C4-2B (cell line): ENCODE data around the gene LRMDA.

Experiments used
- H3K27ac ChIP-seq: fragments of 450-650 bp; 2 replicates; pipeline ENCODE4 v1.5.1; 2017
- ZFX ChIP-seq: fragments of 450-650 bp; IDR thresholded peaks from 2 replicates; pipeline ENCODE4 v1.6.1; 2017
- TF ChIP-seq, protein P1 (sequence below): fragments of 450-650 bp; conservative IDR thresholded peaks from 2 replicates; pipeline ENCODE4 v1.5.1; 2017; ENCODE audit warnings: mild to moderate bottlenecking

LRMDA gene

DNA sequence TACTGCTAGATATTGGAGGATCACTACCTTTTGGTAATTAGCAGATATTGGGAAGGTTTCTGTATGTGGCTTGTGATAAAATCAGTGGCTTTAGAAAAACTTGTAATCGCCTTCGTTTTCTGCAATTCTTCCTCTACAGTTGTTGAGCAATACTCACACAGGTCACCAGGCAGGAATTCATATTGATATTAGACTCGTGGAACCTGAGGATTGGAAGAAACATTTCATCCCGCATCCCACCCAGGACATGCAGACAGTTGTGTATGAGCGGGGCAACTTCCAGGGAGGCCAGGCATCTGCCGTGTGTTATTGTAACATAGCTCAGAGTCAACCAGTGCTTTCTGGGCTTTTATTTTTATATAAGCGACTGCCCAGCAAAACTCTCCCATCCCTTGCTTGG, 821.3 kb downstream of the LRMDA start:
- TF ChIP-seq, protein P1, sequence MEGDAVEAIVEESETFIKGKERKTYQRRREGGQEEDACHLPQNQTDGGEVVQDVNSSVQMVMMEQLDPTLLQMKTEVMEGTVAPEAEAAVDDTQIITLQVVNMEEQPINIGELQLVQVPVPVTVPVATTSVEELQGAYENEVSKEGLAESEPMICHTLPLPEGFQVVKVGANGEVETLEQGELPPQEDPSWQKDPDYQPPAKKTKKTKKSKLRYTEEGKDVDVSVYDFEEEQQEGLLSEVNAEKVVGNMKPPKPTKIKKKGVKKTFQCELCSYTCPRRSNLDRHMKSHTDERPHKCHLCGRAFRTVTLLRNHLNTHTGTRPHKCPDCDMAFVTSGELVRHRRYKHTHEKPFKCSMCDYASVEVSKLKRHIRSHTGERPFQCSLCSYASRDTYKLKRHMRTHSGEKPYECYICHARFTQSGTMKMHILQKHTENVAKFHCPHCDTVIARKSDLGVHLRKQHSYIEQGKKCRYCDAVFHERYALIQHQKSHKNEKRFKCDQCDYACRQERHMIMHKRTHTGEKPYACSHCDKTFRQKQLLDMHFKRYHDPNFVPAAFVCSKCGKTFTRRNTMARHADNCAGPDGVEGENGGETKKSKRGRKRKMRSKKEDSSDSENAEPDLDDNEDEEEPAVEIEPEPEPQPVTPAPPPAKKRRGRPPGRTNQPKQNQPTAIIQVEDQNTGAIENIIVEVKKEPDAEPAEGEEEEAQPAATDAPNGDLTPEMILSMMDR: no peak
- TF ChIP-seq ZFX: no peak
- H3K27ac ChIP-seq: no peak overlapping the region

DNA sequence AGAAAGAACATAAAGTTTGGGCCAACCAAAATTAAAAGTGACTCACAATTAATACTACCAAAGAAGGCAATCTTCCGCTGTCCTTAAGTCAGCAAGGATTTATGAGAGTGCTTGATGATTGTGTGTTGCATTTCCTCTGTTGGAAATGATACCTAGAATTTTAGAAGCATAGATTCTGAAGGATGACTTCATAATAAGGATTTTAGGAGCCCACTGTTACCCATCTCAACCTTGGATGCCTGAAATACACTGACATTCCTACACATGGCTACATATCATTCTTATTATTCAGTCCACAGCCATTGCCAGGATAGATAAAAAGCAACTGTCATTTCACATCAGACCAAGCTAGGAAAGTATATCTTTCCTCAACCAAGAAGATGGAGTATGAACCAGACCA, 823.8 kb downstream of the LRMDA start:
- no peak overlapping the region for H3K27ac ChIP-seq
- TF ChIP-seq, protein P1: no peak
- no peak for TF ChIP-seq ZFX

DNA sequence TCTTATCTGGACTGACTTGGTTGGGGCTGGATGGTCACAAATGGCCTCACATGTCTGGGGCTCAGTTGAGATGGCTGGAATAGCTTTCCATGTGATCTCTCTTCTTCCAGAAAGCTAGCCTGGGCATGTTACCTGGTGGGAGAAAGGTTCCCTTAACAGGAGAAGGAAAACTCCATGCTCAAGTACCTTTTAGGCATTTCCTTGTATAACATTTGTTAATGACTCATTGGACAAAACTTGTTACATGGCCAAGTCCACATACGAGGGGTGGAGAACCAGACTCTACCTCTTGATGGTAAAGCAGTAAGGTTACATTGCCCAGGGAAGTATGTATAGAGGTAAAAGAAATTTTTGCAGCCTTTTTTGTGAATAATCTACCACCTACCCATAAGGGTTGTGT, 826.4 kb downstream of the LRMDA start:
- no peak for TF ChIP-seq ZFX
- TF ChIP-seq, protein P1: no peak
- no peak overlapping the region for H3K27ac ChIP-seq

DNA sequence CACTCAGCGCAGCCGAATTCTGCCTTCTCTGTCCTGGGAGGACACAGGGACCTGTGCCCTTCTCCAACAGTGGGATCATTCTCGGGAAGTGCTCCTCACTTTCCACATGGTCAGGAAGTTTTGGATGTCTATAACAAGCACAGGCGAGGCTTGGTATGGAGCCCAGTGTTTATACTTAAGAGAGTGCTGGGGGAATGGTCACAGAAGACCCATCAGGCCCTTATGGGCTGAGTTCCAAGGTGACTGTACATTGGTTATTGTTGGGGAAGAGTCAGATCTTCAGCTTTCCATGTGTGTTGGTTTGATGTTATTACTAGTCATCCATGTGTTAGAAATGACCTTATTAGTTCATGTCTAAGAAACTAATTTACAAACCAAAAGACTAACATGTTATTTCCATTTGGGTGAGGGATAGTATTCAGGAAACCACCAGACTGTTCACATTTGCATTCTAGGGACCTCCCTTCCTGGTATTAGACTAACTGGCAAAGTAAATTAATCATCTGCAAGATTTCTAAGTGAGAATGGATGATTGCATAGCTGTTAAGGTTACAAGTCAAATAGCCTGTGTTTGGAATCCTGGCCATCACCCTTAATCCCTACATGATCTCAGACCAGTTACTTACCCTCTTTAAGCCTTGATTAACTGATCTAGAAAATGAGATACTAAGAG, 834.2 kb downstream of the LRMDA start:
- no peak overlapping the region for H3K27ac ChIP-seq
- TF ChIP-seq, protein P1: no peak
- no peak for TF ChIP-seq ZFX

DNA sequence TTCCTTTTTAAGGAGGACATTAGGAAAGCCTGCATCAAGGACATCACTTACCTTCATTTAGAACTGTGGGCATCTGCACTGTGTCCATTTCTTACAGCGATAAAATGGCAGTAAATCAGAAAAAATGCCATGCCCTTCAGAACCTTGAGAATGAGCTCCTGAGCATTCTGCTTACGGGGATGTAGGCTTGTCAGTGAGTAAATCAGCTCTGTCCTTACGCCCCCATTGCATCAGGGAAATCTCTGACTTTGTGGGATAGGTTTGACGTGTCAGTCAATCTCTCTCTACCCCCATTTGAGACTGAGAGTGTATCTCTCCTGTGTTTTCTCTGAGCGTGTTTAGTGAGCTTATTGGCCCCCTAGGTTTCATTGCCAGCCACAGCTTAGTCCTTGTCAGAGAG, 837.1 kb downstream of the LRMDA start:
- TF ChIP-seq, protein P1: no peak
- no peak overlapping the region for H3K27ac ChIP-seq

DNA sequence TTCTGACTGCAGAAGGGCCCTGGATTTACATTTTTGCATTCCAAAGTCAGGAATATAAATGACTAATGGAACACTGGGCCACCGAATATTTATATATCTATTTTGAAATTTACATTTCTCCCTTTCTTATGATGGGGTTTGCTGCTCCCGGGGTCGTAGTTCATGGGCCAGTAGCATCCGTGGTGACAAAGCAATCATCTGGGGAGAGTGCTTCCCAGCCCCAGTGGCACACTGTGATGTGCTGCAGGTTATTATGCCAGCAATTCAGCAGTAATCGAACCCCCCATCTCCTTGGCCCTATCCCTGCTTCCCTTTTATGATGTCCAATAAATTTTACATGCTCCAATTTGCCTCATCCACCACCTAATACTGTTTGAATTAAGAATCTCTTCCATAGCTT, 837.5 kb downstream of the LRMDA start:
- TF ChIP-seq, protein P1: no peak
- TF ChIP-seq ZFX: no peak
- no peak overlapping the region for H3K27ac ChIP-seq

DNA sequence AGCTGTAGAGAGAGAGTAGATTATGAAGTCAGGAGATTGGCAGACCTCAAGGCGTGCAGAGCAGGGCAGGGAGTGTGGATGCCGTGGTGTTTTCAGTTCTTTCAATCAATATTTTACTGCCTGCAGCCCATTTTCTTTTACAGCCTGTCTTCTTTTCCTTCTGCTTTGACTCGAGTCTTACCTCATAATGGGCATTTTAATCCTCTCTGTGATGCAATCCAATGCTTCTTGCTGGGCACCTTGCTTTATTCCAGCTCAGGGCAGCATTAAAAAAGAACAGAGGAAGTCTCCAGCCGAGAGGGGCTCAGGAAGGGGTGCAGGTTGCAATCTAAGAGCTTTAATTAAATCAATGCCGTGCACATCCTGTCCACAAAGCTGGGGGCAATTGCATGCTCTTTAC, 839.0 kb downstream of the LRMDA start:
- no peak overlapping the region for H3K27ac ChIP-seq
- TF ChIP-seq, protein P1: no peak
- TF ChIP-seq ZFX: no peak
